AG04450 (cell line): ENCODE results near the gene CERCAM. TPM values are rescaled to one million over a fixed set of nuclear protein-coding genes. Genes with fewer than 3 reads are reported as not detected.
A peak's percentile ranks its signal among the peaks of the same experiment; 100 is the strongest.

Experiments
- CTCF ChIA-PET: fragments of 300-600, 350-600 bp; formaldehyde crosslinking; extraction: SDS; loops from one replicate; lab custom pipeline; 2022; ENCODE audit warnings: antibody characterized with exemption, inconsistent platforms; lab: Charles Lee
- POLR2A ChIA-PET: fragments of 350-600 bp; formaldehyde crosslinking; extraction: SDS; loops from one replicate; lab custom pipeline; 2021; ENCODE audit warnings: antibody characterized with exemption, inconsistent platforms; lab: Yijun Ruan, JAX
- DNase-seq: peaks from one replicate; pipeline ENCODE4 v3.0.0-alpha.2; 2011; ENCODE audit warnings: low read depth, low spot score
- H3K27ac ChIP-seq: one replicate; pipeline ENCODE4 v1.5.1; 2012; ENCODE audit warnings: low read depth, low read length, control low read depth
- H3K27me3 ChIP-seq: one replicate; pipeline ENCODE4 v1.6.0; 2012; ENCODE audit warnings: low read length; ENCODE audit not compliant: control insufficient read depth, insufficient read depth
- H3K4me3 ChIP-seq: 2 replicates; pipeline ENCODE4 v1.5.1; 2011; ENCODE audit warnings: mild to moderate bottlenecking, low read depth, low read length, control low read depth
- H3K9me3 ChIP-seq: 2 replicates; pipeline ENCODE4 v1.5.1; 2012; ENCODE audit warnings: low read length; ENCODE audit not compliant: control insufficient read depth, insufficient read depth
- polyA minus RNA-seq: library from RNA; depleted of rRNA, polyadenylated mRNA; stranded (reverse); fragments of >200 nt; gene quantifications from 2 replicates; pipeline ENCODE4 v1.2.3, GENCODE V29; 2011; rRNA and poly(A)+ RNA removed
- polyA plus RNA-seq: library from polyadenylated mRNA; depleted of rRNA; stranded (reverse); fragments of >200 nt; gene quantifications from 2 replicates; pipeline ENCODE4 v1.2.3, GENCODE V29; 2011; rRNA removed
- TF ChIP-seq, protein P1 (sequence below): IDR thresholded peaks from 2 replicates; pipeline ENCODE4 v1.5.1; 2011; ENCODE audit warnings: low read depth, low read length, control low read depth, inconsistent platforms

CERCAM gene
- 54.9 and 72.1 TPM in 2 replicates for polyA plus RNA-seq
- 30.8 and 50.1 TPM in 2 replicates for polyA minus RNA-seq

GRCh38 chr9:128420651-128421481, at the start of gene CERCAM:
CERCAM (plus strand) TSS chr9:128420857; CDS start chr9:128420878, 21 bp downstream.
- H3K27me3 ChIP-seq: peaks cover 8% of the 10 kb centered on the region
- CTCF ChIA-PET: interaction anchor here (0.6 to 3.8 kb wide), 20 partner anchors 8 to 1284 kb away, joined by 3 to 30 read pairs (median 6); no protein-coding TSS in a partner anchor
- H3K27ac ChIP-seq: peak within 1 kb of the TSS; percentile 31
- TF ChIP-seq, protein P1, sequence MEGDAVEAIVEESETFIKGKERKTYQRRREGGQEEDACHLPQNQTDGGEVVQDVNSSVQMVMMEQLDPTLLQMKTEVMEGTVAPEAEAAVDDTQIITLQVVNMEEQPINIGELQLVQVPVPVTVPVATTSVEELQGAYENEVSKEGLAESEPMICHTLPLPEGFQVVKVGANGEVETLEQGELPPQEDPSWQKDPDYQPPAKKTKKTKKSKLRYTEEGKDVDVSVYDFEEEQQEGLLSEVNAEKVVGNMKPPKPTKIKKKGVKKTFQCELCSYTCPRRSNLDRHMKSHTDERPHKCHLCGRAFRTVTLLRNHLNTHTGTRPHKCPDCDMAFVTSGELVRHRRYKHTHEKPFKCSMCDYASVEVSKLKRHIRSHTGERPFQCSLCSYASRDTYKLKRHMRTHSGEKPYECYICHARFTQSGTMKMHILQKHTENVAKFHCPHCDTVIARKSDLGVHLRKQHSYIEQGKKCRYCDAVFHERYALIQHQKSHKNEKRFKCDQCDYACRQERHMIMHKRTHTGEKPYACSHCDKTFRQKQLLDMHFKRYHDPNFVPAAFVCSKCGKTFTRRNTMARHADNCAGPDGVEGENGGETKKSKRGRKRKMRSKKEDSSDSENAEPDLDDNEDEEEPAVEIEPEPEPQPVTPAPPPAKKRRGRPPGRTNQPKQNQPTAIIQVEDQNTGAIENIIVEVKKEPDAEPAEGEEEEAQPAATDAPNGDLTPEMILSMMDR: peak; percentile 13; the same call in 1 of the 2 replicates
- H3K9me3 ChIP-seq: peaks cover 4% of the 10 kb centered on the region; the same call in 1 of the 2 replicates
- H3K4me3 ChIP-seq: peak within 1 kb of the TSS; percentile 73
- DNase-seq: no peak
- POLR2A ChIA-PET: interaction anchor here (0.5 to 1.7 kb wide), 7 partner anchors 9 to 277 kb away, joined by 3 to 10 read pairs (median 5); partner anchors contain the start of gene URM1

GRCh38 chr9:128371630-128372117, 49.0 kb upstream of the CERCAM start:
- CTCF ChIA-PET: interaction anchor here (1.1 to 2.5 kb wide), 3 partner anchors 10 to 48 kb away, joined by 5 to 21 read pairs (median 5); no protein-coding TSS in a partner anchor
- Histone ChIP-seq H3K9me3 (no peaks in the 10 kb centered on the region), H3K27me3 (no peaks in the 10 kb centered on the region), H3K4me3 (peak overlapping the region; percentile 100), H3K27ac (peak overlapping the region; percentile 88)
- TF ChIP-seq, protein P1: no peak
- POLR2A ChIA-PET: interaction anchor here (0.5 to 1.9 kb wide), 6 partner anchors 10 to 803 kb away, joined by 3 to 20 read pairs (median 6); partner anchors contain the start of genes CERCAM and SPTAN1
- DNase-seq: no peak

GRCh38 chr9:128372188-128372641, 48.4 kb upstream of the CERCAM start:
- ChIA-PET CTCF (interaction anchor here (2.5 kb wide), 1 partner anchor 10 kb away, joined by 21 read pairs; no protein-coding TSS in a partner anchor), POLR2A (interaction anchor here (0.6 to 1.9 kb wide), 3 partner anchors 48 to 803 kb away, joined by 3 to 10 read pairs (median 9); partner anchors contain the start of genes CERCAM and SPTAN1)
- DNase-seq: no peak
- Histone ChIP-seq H3K9me3 (no peaks in the 10 kb centered on the region), H3K4me3 (peak overlapping the region; percentile 100), H3K27ac (peak overlapping the region; percentile 22), H3K27me3 (no peaks in the 10 kb centered on the region)
- TF ChIP-seq, protein P1: no peak

- peak; percentile 21 for DNase-seq
- no peaks in the 10 kb centered on the region for H3K27me3 ChIP-seq
- TF ChIP-seq, protein P1: no peak
- POLR2A ChIA-PET: no interaction called here
- peak overlapping the region; percentile 22 for H3K27ac ChIP-seq
- CTCF ChIA-PET: no interaction called here
- no peaks in the 10 kb centered on the region for H3K9me3 ChIP-seq
- peak overlapping the region; percentile 100; the same call in 1 of the 2 replicates for H3K4me3 ChIP-seq
These were observed 47.9 kb upstream of the CERCAM start for GRCh38 chr9:128372784-128373183.
